ENCODE measurements around the gene CTNND1.

DNA sequence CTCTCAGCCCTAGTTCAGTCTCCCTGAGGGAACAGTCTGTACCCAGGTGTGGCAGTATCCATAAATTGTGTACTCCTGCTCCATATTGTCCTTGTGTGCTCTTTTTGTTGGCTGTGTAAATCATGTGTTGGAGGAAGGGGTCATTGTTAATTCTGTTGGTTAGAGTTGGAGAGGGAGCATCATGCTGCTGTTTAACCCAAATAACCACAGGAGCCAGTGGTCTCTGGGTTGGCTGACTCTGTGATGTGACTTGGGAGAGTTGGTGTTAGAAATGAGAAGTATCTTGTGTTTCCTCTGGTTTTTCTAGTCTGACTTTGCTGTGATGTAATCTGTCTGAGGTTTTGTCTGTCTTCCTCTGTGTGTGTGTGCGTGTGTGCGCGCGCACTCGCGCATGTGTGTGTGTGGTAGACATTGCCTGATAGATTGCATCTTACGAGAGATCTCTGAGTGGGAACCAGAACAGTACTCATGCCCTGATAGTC is 30.5 kb downstream of the CTNND1 start:
- peak; percentile 85 for TF ChIP-seq CREB1 (IDR thresholded peaks at IDR 0.05; ENCODE audit: low read depth)
- TF ChIP-seq KDM1A (IDR thresholded peaks at IDR 0.05; ENCODE audit: borderline replicate concordance), result no peak
- TF ChIP-seq, protein P1, sequence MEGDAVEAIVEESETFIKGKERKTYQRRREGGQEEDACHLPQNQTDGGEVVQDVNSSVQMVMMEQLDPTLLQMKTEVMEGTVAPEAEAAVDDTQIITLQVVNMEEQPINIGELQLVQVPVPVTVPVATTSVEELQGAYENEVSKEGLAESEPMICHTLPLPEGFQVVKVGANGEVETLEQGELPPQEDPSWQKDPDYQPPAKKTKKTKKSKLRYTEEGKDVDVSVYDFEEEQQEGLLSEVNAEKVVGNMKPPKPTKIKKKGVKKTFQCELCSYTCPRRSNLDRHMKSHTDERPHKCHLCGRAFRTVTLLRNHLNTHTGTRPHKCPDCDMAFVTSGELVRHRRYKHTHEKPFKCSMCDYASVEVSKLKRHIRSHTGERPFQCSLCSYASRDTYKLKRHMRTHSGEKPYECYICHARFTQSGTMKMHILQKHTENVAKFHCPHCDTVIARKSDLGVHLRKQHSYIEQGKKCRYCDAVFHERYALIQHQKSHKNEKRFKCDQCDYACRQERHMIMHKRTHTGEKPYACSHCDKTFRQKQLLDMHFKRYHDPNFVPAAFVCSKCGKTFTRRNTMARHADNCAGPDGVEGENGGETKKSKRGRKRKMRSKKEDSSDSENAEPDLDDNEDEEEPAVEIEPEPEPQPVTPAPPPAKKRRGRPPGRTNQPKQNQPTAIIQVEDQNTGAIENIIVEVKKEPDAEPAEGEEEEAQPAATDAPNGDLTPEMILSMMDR (IDR thresholded peaks at IDR 0.05 in 2 of 3, conservative IDR thresholded peaks at IDR 0.05 in 1 of 3; ENCODE audit: control insufficient read depth in 2 of 3, extremely low read depth in 1 of 3, insufficient read depth in 1 of 3, low read depth in 3 of 3, low read length in 3 of 3), result no peak
- TF ChIP-seq, protein P2, sequence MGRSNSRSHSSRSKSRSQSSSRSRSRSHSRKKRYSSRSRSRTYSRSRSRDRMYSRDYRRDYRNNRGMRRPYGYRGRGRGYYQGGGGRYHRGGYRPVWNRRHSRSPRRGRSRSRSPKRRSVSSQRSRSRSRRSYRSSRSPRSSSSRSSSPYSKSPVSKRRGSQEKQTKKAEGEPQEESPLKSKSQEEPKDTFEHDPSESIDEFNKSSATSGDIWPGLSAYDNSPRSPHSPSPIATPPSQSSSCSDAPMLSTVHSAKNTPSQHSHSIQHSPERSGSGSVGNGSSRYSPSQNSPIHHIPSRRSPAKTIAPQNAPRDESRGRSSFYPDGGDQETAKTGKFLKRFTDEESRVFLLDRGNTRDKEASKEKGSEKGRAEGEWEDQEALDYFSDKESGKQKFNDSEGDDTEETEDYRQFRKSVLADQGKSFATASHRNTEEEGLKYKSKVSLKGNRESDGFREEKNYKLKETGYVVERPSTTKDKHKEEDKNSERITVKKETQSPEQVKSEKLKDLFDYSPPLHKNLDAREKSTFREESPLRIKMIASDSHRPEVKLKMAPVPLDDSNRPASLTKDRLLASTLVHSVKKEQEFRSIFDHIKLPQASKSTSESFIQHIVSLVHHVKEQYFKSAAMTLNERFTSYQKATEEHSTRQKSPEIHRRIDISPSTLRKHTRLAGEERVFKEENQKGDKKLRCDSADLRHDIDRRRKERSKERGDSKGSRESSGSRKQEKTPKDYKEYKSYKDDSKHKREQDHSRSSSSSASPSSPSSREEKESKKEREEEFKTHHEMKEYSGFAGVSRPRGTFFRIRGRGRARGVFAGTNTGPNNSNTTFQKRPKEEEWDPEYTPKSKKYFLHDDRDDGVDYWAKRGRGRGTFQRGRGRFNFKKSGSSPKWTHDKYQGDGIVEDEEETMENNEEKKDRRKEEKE (IDR thresholded peaks at IDR 0.05), result no peak
- no peak; the same call in 1 of the 2 replicates for TF ChIP-seq TAF1 (IDR thresholded peaks at IDR 0.05; ENCODE audit: borderline replicate concordance, low read depth, low read length)
- TF ChIP-seq RBBP5 (conservative IDR thresholded peaks at IDR 0.05), result no peak
- no peak for TF ChIP-seq RELA (IDR thresholded peaks at IDR 0.05; ENCODE audit: borderline replicate concordance, partially characterized antibody)

Data from GM12878 (cell line).